Midbrain (tissue), 1 donor: ENCODE results near the gene ACAA2.

Source experiments
- DNase-seq: peaks from one replicate; lab custom pipeline; 2025; lab: John Stamatoyannopoulos, UW

The ACAA2 gene, protein sequence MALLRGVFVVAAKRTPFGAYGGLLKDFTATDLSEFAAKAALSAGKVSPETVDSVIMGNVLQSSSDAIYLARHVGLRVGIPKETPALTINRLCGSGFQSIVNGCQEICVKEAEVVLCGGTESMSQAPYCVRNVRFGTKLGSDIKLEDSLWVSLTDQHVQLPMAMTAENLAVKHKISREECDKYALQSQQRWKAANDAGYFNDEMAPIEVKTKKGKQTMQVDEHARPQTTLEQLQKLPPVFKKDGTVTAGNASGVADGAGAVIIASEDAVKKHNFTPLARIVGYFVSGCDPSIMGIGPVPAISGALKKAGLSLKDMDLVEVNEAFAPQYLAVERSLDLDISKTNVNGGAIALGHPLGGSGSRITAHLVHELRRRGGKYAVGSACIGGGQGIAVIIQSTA

DNA sequence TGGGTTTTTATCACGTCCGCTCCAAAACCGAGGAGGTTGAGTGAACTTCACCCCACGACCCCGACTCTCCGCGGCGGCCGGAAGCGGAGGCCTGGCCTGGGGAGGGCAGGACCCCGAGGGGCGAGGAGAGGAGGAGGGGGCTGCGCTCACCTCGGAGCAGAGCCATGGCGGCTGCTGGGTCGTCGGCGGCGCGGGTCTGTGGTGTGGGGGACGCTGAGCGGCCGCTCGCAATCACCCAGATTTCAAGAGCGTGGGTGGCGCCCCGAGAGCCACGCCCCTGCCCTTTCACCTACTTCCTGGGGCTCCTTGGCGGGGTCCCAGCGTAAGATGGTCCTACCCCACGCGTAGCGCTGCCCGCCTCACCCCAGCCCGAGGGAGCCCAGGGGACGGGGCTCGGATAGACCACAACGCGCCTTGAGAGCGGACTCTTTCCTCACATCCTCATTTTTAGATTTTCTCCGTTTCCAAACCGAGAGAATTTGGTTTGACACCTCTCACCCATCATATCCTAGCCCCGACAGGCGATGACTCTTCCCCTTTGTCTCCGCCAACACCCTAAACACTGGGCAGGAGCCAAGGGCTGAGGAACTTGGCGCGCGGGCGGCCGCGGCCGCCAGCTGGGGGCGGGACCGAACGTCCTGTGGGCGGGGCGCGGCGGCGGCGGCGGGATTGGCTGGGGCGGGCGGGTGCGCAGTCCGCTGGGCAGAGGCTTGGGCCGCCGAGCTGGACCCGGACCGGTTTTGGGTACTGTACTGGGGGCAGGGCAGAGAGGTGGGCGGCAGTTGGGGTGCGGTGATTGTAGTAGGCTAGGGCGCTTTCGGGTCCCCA, at the start of gene ACAA2:
TSS of gene ACAA2 (minus strand) at position 215 of the 828 bp plus-strand sequence. CDS start at position 166, 49 bp downstream.
- DNase-seq: peak; percentile 88

DNA sequence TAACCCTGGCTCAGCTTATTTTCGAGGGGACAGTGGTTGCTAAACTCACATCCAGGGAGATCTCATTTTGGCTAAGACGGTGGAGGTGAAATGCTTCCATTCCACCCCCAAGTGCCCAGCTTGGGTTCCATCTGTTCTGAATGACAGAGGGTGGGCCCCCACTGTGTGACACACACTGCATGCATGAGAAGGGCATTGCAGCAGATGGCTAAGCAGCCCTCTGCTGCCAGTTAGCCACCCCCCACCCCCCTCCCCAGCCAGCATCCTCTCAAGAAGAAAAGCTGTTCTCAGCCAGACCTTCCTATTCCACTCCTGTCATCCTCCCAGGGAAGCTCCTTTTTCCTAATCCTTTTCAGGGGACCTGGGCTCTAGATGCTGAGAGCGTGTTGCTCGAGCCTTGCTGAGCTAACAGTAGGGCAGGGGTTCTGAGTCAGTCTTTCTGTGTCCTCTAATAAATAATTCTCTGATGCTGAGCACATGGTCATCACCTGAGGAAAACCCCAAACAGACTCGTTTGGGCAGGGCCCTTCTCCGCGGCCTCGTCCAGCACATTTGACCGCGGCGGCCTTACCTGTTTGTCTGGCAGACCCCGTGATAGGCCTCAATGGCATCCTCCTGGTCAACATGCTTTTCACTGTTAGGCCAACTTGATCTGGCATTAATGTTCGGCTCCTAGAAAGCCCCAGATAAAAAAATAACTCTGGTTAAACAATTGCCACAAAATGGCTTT, 49.5 kb upstream of the ACAA2 start:
- no peak for DNase-seq

DNA sequence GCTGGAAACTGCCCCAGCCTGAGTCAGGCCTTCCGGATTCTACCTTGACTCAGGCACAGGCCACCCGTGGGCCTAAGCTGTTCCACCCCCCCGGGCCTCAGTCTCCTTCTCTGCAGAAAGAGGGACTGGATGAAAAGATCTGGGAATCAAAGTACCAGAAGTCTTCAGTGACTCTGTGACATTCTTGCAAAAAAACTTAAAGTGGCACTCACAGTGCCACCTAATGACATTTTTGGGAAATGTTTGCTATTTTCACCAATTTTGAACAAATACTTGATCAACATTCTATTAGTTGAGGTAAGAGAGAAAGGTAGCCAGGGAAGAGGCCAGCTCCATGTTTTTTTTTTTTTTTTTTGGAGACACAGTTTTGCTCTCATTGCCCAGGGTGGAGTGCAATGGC, 48.3 kb upstream of the ACAA2 start:
- DNase-seq: no peak

DNA sequence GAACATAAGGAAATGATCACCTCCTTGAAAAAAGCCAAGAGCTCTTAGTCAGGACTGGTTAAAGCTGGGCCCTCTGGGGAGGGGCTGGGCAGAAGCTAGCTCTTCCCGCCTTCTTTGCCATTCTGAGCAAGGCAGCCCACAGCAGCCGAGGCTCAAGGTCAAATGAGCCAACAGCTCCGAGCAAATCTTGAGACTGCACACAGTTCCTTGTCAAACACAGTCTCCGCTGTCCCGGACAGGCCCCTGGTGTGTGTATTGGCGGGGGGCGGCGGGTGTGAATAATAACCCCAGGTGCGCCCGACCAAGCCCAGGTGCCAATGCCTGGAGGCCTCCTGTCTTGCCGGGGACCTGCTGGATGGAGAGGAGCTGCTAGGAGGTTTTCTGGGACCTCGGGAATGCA, 46.4 kb upstream of the ACAA2 start:
- DNase-seq: no peak

DNA sequence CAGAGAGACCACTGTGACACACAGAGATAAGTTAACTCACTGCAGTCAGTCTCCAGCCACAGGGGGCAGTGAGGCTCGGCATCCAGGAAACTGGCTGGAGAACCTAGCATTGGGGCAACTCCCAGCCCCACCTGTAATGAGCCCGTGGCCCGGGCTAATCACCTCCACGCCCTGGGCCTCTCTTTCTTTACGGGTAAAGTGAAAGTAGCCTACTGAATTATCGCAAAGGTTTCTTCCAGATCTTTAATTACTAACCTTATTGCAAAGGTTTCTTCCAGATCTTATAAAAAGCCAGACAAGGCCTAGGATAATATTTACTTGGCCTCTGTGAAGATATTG, 45.7 kb upstream of the ACAA2 start:
- DNase-seq: no peak

GRCh38 chr18:49858309-49859020, 45.1 kb upstream of the ACAA2 start:
- peak; percentile 66 for DNase-seq

GRCh38 chr18:49857708-49858107, 44.4 kb upstream of the ACAA2 start:
- no peak for DNase-seq

- no peak for DNase-seq
Observed at GRCh38 chr18:49856496-49856895, 43.2 kb upstream of the ACAA2 start.

DNA sequence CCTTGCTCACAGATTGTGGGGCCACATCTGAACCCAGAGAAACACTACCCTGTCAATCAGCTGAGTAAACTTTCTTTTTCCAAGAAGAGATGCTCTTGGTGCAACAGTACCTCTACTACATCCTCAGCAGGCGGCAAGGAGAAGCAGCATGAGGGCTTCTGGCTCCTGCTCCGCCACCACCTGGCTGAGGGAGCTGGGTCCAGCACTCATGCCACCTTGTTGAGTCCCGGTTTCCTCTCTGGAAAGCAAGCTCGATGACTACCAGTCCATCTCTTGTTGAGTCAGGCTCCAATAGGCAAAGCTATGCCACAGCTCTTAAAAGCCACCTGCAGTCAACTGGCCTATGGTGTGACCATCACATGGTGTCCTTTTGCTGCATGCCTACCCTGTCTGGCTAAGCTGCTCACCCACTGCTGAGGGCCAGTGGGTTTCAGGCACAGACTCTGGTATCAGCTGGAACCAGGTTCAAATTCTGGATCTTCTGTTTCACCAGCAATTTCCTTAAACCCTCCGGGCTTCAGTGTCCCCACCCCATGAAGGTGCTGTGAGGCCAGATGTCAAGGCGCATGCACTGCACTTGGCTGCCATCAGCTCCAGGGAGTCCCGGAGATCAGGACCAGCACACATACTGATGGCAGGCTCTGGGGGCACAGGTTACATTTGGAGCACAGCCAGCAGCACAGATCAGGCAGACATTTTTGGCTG, 42.5 kb upstream of the ACAA2 start:
- no peak for DNase-seq

DNA sequence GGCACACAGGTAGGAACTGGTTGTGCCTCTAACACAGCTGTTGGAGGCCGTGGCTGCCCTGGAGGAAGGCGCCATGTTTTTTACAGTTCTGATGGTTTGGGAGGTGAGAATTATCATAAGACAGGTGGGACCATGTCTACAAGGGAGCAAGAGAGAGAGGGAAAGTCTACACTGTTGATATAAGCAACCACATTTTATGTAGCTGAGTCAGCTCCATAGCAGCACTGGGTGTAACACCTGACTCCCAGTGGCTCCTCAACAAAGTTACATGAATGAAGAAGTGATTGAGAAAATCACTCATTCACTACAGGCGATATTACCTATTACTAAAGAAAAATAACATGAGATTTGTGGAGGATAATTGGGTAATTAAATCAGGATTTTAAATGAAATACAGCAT, 41.3 kb upstream of the ACAA2 start:
- no peak for DNase-seq

DNA sequence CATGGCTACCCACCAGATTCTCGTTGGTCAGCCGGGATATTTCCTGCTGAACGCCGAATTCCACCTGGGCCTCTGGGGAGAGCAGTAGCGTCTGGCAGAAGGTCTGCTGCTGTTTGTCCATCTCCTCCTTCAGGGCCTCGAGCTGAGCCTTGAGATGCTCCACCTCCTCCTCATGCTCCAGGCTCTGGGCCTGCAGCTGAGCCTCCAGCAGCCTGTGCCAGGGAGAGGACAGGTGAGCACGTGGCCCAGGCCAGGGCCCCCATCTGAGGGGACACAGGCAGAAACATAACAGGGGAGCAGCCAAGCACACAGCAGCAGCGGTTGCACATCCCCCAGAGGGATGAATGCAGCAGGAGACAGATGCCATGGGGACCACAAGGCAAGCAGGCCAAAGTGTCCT, 40.1 kb upstream of the ACAA2 start:
- no peak for DNase-seq

GRCh38 chr18:49853011-49853410, 39.7 kb upstream of the ACAA2 start:
- no peak for DNase-seq

GRCh38 chr18:49851624-49852023, 38.3 kb upstream of the ACAA2 start:
- DNase-seq: no peak

DNA sequence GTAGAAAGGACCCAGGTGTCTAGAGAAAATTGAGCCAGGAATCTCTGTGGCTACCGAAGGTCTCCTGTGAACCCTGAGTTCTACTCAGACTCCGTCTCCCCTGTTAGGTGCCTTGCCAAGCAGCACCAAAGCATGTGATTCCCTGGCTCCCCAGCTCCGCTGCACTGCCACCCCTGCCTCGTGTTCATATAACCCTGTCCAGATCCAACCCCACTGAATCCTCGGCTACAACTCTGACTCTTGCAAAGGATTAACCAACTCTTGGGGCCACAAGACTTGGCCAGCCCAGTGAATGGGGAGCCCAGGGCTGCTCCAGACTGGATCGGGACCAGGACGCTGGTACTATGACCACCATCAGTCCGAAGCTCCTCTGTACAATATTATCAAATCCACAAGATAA, 37.3 kb upstream of the ACAA2 start:
- no peak for DNase-seq

- no peak for DNase-seq
Observed at GRCh38 chr18:49849331-49850217, 36.2 kb upstream of the ACAA2 start.

- no peak for DNase-seq
Observed at GRCh38 chr18:49848115-49848514, 34.8 kb upstream of the ACAA2 start.

- no peak for DNase-seq
Observed at GRCh38 chr18:49847524-49847923, 34.2 kb upstream of the ACAA2 start.

- DNase-seq: no peak
Observed at GRCh38 chr18:49846718-49847470, 33.6 kb upstream of the ACAA2 start.

DNA sequence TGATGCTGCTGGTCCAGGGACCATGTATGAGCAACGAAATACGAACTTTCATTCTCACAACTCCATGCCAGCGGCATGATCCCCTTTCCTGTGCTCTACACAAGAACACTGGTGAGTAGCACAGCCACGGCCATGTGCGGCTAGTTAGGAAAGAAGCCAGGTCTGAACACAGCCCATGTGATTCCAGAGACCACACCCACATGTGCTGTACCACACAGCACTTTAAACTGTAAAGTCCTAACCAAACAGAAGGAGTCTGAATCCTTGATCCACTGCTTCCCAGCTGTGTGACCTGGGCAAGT, 33.0 kb upstream of the ACAA2 start:
- no peak for DNase-seq
